Dermis blood vessel endothelial cell (primary cell): ENCODE data around the gene EYS. TPM values are rescaled to one million over a fixed set of nuclear protein-coding genes. Genes with fewer than 3 reads are reported as not detected.
"Not testable (repeated sequence)": the region's sequence is repeated elsewhere in the genome, so short reads cannot be mapped to it uniquely, and the experiment has no call there.

Experiments
- DNase-seq: peaks from one replicate; pipeline ENCODE4 v3.0.0; 2010
- total RNA-seq: library from RNA; depleted of rRNA; stranded (reverse); fragments of >200 nt; gene quantifications from 2 replicates; pipeline ENCODE4 v1.2.3, GENCODE V29; 2014

The EYS gene
- total RNA-seq, 1 donor from 2014 or later: not detected

DNA sequence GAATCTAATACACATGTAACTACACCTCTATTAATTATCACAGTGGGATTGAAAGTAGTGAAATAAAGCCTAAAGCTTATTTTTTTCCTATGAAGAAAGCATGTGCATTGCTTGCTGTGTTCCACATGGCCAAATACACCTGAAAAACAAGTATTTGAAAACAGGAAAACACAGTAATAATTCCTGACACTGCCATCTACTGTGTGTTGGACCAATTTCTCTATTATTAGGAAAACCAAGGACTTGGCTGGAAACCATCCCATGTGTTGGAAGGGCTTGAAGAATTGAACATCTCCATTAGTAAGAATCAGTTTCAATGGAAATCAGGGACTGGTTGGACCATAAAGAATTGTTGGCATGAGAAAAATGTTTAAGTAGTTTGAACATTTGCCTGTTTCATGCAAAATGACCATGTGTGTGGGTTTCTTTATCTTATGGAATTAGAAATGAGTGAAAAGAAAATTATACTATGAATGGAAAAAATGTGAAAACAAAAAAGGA lies 1947.4 kb downstream of the EYS start:
- no peak for DNase-seq

DNA sequence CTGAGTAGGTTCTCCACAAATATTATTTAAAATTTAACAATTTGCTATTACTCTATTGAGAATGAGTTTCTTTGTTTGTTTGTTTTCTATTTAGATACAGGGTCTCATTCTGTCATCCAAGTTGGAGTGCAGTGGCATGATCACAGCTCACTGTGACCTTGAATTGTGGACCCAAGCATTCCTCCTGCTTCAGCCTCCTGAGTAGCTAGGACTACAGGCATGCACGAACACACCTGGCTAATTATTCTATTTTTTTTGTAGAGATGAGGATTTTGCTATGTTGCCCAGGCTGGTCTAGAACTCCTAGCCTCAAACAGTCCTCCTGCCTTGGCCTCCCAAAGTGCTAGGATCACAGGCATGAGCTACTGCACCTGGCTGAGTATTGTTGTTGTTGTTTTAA lies 1949.2 kb downstream of the EYS start:
- no peak for DNase-seq

DNA sequence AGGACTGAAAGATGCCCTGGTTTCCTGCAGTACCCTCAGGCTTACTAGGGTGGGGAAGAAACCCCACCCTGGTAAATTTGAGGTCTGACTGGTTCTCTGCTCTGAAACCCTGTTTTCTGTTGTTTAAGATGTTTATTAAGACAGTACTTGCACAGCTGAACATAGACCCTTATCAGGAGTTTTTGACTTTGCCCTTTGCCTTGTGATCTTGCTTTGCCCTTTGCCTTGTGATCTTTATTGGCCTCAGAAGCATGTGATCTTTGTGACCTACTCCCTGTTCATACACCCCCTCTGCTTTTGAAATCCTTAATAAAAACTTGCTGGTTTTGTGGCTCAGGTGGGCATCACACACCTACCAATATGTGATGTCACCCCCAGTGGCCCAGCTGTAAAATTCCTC lies 1949.8 kb downstream of the EYS start:
- DNase-seq: not testable (repeated sequence)

DNA sequence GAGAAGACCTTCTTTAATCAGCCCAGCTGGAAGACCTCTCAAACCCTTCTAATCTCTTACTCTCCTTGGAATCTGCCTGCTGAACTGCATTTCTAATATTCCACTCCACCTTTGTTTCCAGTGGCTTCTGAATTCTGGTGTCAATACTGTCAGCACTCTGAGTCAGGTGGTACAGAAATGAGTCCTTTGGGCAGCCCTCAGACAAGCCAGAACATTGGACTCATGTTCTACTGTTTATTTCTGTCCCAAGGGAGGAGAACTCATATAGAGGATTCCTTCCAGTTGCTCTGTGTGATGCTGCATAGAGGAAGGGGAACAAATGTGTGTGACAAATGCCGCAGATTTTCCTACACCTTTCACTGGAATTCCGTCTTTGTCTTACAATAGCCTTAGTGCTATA lies 1956.6 kb downstream of the EYS start:
- no peak for DNase-seq

DNA sequence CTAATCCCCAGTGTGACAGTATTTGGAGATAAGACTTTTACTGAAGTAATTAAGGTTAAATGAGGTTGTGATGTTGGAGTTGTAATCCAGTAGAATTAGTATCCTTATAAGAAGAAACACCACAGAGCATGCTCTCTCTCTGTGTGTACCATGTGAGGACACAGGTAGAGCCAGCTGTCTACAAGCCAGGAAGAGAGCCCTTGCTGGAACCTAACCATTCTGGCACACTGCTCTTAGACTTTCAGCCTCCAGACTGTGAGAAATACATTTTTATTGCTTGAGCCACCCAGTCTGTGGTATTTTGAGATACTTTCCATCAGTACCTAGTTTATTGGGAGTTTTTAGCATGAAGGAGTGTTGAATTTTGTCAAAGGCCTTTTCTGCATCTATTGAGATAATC lies 1961.2 kb downstream of the EYS start:
- no peak for DNase-seq

DNA sequence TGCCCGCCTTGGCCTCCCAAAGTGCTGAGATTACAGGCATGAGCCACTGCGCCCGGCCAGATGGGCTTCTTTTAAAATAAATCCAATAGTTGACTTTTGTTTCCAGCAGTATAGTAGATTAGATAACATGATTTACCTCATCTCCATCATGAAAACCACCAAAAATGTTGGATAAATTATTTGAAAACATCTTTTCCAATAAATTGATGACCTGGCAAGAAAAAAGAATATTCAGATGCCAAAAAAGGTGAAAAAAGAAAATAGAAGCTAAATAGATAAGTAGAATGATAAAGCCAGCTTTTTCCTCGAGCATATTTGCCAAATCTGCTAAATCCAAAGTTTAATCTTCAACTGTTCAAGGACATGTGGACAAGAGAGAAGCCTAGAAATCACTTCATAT lies 1962.2 kb downstream of the EYS start:
- no peak for DNase-seq

DNA sequence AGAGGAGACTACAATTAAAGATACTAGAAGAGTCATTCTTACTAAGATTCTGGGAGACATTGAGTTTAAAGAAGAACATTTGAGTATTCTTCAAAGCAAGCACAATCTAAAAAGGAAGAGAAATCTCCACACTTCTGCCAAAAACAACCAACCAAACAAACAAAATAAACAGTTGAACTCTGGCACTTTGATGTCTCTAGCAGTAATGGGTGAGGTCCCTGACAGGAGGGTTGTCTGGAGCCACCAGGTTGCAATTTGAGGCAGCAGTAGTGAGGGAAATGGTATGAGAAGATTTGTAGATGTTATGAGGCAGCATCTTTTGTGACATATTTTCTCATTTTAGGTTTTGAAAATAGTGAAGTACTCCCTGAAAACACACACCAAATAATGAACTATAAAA lies 1963.3 kb downstream of the EYS start:
- DNase-seq: no peak

DNA sequence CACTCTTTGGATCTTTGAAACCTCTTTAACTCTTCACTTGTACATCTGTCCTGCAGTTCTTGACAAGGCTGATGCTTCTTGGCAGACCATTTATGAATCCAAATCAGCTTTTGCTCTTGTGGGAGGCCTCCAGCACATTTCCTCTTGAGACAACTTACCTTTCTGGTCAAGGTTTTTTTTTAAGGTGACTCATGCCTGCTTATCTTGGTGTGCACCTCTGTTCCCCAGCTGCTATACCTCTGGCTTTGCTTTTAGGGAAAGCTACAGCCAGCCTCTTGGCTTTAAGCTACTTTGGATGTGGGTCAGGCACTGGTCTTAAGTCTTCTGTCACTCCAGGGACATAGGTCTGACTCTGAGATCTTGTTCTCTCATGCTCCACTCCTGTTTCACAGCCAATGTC lies 1965.0 kb downstream of the EYS start:
- DNase-seq: no peak

DNA sequence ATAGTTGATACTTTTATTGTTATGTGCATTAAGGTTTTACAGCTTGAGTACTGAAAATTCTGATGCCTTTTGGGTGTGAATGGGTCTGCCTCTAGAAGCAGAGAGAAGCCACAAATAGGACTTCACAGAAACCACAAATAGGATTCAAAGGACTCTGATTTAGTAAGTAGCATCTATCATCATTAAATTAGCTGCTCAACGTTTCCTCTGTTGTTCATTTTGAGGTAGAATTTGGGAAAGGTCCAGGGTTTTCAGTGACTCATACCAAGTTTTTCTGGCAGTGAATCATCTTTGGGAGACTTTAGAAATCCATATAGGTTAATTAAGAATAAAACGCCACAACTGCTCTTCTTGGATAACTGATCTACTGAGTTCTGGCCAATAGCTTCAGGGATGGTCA lies 1966.3 kb downstream of the EYS start:
- DNase-seq: peak; percentile 62

DNA sequence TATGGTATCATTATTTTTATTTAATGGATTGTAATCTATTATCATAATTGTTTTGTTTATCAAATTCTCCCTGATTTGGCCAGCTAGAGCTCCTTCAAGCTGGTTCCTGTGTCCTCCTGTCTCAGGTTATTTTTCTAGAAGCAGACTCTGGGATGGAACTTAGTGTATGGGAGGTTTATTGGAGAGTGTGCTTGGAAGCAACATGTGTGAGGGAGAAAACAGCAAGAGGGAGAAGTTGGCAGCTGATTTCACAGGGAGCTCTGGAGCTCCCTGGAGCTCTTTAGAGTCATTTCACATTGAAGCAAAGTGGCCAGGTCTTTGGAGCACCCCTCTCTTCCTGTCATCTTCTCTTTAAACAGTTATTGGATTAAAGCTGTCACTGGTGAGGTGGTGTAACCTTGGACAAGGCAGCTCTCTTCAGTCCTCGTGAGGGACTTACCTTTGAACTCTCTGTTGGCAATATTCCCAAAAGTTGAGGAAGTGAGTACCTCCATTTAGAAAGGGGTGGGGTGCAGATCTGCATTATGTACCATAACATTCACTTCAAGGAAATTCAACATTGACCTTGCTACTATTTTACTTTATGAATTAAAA lies 1967.8 kb downstream of the EYS start:
- no peak for DNase-seq

DNA sequence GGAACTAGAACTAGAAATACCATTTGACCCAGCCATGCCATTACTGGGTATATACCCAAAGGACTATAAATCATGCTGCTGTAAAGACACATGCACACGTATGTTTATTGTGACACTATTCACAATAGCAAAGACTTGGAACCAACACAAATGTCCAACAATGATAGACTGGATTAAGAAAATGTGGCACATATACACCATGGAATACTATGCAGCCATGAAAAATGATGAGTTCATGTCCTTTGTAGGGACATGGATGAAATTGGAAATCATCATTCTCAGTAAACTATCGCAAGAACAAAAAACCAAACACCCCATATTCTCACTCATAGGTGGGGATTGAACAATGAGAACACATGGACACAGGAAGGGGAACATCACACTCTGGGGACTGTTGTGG lies 1968.8 kb downstream of the EYS start:
- not testable (repeated sequence) for DNase-seq

DNA sequence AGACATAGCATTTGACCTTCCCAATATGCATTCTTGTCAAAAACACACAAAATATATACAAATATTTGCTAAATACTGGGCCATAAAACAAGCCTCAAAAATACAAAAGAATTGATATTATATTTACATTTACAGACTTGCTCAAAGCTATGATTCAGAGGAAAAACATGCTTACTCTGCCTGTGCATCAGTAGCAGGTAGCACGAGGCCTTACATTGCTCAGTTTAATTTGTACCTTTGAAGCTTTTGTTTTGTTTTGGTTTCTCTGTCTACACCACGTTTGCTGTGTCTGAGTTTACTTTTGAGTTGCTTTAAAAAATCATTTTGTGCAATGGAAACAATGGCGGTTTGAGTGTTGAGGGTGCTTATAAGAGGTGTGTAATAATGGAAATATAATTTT lies 1972.1 kb downstream of the EYS start:
- no peak for DNase-seq

DNA sequence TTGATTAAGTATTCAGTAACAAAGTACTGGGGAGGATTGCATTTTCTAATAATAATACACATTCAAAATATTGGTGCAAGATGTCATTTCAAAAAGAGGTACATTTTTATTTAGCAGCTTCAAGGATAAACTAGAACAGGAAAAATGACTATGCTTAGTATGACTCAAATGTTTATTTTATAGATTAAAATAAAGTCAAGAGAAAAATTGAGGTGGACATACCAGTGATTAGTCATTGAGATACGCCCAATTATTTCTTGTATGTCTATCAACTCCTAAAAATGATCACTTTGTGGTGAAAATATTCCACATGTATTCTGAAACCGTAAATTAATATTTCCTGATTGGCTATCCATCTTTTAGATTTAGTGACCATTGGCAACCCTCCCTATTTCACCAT lies 1974.7 kb downstream of the EYS start:
- no peak for DNase-seq

DNA sequence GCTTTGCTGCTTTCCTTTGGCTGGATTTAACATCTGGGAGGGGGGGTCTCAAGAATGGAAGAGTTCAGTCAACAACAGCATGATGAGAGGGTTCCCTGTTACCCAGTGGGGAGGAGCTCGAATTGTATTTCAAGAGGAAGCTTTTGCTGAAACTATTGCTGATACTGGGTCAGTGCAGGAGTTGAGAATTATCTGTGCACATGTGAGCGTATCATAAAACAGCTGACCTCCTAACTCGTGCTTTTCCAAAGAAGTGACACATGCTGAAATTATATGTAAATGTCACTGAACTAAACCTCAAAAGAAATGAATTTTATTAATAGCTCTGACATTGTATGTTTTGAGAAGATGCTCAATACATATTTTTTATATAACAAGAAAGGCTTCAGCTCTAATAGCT lies 1975.1 kb downstream of the EYS start:
- DNase-seq: peak; percentile 9

DNA sequence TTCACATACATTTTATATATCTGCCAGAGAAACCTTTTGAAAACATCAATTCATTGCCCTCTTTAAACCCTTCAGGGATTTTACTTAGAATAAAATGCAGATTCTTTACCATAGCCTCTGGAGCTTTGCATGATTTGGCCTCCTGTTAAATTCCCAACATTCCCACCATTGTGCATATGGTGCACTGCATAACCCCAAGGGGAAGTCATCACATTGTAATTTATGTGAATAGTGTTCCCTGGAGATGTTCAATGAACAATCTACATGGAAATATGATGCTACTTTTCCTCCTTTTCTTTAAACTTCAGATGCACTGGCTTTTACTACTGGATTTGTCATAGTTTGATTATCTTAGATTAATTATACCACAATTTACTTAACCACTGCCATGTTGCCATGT lies 1976.7 kb downstream of the EYS start:
- no peak for DNase-seq

DNA sequence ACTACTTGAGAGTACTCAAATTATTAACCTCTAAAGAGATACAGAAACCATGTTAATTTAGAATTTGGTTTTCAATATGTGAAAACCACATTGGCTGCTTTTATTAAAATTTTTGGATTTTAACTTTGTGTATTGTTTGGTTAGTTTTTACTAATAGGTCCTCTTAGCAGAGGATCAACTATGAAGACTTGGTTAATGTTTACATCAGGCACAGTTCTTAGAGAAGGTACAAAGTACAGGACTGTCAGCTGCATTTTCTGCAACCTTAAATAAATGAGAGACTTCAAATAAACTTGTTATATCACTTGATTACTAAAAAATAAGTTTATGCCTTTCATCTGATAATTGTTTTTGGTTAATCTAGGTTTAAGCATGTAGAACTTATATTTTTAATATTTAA lies 1982.3 kb downstream of the EYS start:
- DNase-seq: no peak

DNA sequence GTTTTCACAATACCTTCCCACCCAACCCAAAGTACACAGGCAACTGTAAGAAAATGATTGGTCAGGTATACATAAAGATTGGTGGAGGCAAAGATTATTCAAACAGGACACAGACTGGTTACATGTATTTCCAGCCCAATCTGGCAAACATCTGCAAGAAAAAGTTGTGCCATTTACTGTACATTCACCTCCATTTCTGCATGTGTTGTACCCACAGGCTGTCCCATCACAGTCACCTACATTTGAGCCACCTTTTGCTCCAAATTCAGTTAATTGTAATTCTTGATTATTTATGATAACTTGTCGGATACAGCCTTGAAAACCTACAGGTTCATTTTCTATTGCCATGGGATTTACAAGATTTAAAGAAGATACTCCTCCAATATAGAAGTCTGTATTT lies 1985.8 kb downstream of the EYS start:
- no peak for DNase-seq

DNA sequence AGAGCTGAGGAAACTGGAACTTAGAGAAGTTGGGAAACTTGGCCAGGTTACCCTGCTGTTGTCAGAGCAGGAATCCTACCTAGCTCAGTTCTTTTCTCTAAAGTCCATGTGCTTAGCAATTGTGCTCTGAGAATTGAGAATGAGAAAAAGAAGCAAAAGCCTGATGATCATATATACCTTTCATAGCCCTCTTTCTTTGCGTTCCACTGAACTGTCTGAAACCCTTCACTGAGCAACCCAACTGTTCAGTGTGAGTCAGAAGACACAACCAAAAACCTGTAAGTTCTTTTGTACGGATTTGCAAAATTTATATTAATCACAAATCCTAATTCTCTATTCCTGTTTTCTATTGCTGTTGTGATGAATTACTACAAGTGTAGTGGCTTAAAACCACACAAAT lies 1990.9 kb downstream of the EYS start:
- no peak for DNase-seq

DNA sequence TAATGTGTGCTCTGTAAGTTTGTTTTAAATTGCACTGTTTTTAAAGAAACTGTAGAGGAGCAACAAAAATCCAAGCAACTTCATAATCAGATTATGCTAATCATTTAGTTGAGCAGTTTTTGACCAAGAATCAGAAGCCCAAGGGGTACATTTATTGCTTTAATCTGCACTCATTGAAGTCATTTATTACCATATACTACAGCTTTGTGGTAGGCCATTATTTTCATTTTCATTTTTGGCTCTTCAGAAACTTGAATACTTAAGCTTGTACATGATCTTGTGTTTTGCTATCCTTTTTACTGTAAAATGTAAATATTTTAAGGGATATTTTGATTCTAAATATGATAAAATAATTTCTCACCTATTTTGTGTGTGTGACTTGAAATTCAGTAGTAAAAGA lies 1992.9 kb downstream of the EYS start:
- no peak for DNase-seq

DNA sequence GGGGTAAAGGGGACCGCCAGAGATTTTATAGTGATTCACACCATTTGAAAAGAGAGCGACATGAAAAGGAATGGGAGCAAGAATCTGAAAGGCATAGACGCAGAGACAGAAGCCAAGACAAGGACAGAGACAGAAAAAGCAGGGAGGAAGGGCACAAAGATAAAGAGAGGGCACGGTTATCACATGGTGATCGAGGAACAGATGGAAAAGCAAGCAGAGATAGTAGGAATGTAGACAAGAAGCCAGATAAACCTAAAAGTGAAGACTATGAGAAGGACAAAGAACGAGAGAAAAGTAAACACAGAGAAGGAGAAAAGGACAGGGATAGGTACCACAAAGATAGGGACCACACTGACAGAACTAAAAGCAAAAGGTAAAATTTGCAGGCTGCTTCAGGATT lies 1993.7 kb downstream of the EYS start:
- DNase-seq: no peak

DNA sequence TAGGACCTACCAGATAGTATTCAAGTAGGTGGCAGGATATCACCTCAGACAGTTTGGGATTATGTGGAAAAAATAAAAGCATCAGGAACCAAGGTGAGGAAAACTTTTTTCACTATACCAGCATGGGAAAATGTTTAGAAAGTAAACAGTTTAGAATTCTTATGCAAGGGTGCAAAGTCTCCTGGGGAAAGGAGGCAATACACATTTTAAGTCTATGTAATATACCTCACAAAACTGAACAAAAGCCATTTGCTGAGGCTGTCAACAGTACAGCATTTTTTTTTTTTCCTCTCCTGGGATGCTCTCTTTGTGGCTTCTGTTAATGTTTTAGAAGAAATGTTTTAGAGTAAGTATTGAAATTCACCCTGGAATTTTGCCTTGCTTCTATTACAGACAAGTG lies 1997.9 kb downstream of the EYS start:
- DNase-seq: no peak

DNA sequence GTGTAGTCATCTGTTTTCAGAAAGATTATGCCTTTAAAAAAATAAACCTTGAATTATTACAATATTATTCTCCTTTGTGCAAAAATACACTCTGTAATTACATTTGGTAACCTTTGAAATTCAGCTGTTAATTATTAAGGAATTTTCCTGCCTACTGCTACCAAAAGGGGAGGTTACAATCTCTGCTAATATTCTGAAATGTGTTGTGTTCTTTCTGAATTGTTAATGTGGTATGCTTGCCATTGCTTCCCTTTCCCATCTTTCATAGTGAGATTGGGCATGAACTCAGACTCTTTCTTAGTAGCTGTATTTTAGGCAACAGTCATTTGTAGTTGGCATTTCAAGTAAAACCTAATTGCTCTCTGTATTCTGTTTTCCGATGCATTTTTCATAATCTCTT lies 1998.4 kb downstream of the EYS start:
- DNase-seq: no peak

DNA sequence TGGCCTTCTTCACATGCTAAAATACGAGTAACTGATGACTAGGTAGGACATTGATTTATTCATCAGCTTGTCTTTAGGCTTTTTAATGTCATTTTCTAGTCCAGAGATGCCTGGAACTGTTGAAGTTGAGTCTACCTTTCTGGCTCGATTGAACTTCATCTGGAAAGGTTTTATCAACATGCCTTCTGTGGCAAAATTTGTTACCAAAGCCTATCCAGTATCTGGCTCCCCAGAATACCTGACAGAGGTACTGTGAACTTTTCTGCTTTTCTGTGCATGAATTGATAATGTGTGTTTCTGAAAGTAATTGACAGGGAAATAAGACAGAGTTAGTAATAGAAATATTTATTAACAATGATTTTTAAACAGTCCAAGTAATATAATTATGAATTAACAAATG lies 2000.4 kb downstream of the EYS start:
- DNase-seq: no peak

DNA sequence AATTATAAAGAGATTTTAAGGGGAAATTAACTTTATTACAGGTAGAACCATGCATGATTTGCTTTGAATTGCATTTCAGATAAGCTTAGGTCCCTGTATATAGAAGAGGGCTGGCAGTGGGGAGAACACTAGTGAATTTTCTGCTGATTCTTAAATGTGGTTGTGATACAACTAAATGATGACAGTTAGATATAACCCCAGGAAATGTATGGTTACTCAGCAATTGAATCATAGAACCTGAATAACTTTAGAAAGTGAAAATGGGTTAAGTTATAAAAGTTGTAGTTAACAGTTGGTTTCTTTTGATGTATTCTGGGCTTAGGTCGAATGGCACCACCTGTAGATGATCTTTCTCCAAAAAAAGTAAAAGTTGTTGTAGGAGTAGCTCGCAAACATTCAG lies 2001.3 kb downstream of the EYS start:
- DNase-seq: no peak

DNA sequence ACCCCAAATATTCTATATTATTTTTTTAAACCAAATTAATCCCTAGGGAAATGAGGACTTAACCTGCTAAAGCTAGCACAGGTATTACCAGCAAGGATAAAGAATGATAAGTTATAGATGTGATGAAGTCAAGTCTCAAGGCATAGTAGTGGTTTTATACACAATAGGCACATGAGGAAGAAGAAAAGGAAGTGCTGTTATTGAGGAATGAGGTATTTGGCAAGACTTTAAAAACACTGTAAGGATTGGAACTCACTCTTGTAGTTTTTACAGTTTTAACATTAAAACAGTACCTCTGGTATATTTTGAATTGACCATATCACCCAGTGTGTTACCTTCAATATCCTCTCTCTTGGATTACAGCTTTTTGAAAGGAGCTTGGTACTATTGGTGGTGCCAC lies 2016.8 kb downstream of the EYS start:
- peak; percentile 20 for DNase-seq

DNA sequence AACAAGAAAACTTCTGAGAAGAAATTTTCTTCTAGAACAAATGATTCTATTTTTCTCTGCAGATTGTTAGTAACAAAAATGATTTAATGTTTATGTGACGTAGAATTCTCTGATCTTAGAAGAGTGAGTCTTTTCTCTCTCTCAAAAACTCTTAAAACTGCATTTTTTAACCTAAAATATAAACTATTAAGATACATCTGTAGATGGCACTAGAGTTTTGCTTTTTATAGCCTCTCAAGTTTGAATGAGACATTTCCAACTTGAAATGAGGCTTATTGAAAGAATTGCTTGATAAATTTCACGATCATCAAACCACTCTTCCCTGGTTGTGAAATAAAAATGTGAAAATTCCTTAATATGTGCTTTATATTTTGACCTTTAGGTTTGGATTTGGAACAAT lies 2017.6 kb downstream of the EYS start:
- DNase-seq: no peak
